HG03159 (cell line): Measurements from ENCODE around the gene KCNAB2.

Experiments used
- ATAC-seq: cut with Tn5 transposase; IDR thresholded peaks from one replicate; pipeline ENCODE4 v1.9.1; 2021; ENCODE audit warnings: mild to moderate bottlenecking, moderate library complexity; ENCODE audit not compliant: unreplicated experiment

KCNAB2 gene

GRCh38 chr1:6029351-6029750 lies 16.3 kb upstream of the KCNAB2 start:
- no peak for ATAC-seq

GRCh38 chr1:6030132-6030531 lies 15.6 kb upstream of the KCNAB2 start:
- no peak for ATAC-seq

GRCh38 chr1:6030547-6031261 lies 15.0 kb upstream of the KCNAB2 start:
- ATAC-seq: no peak

GRCh38 chr1:6033124-6033523 lies 12.6 kb upstream of the KCNAB2 start:
- no peak for ATAC-seq

GRCh38 chr1:6033986-6034749 lies 11.5 kb upstream of the KCNAB2 start:
- ATAC-seq: no peak

GRCh38 chr1:6034750-6035096 lies 11.0 kb upstream of the KCNAB2 start:
- ATAC-seq: no peak

- no peak for ATAC-seq
These were observed 10.4 kb upstream of the KCNAB2 start for GRCh38 chr1:6035303-6035702.

GRCh38 chr1:6035719-6036118 lies 10.0 kb upstream of the KCNAB2 start:
- no peak for ATAC-seq

GRCh38 chr1:6037338-6037762 lies 8.3 kb upstream of the KCNAB2 start:
- ATAC-seq: no peak

GRCh38 chr1:6038603-6039002 lies 7.1 kb upstream of the KCNAB2 start:
- no peak for ATAC-seq

- no peak for ATAC-seq
These were observed 6.7 kb upstream of the KCNAB2 start for GRCh38 chr1:6039031-6039430.

GRCh38 chr1:6040444-6040843 lies 5.2 kb upstream of the KCNAB2 start:
- no peak for ATAC-seq

GRCh38 chr1:6040861-6041415 lies 4.8 kb upstream of the KCNAB2 start:
- ATAC-seq: no peak

GRCh38 chr1:6041432-6042062 lies 4.1 kb upstream of the KCNAB2 start:
- ATAC-seq: no peak

GRCh38 chr1:6043561-6043960 lies 2.1 kb upstream of the KCNAB2 start:
- no peak for ATAC-seq

- ATAC-seq: no peak
These were observed 1.1 kb upstream of the KCNAB2 start for GRCh38 chr1:6044481-6045109.

GRCh38 chr1:6045110-6045502 lies 582 bp upstream of the KCNAB2 start:
- ATAC-seq: no peak

- no peak for ATAC-seq
These were observed 591 bp downstream of the KCNAB2 start for GRCh38 chr1:6046279-6046678.

GRCh38 chr1:6048179-6048867 lies 2.6 kb downstream of the KCNAB2 start:
- ATAC-seq: no peak

GRCh38 chr1:6049419-6049818 lies 3.7 kb downstream of the KCNAB2 start:
- ATAC-seq: no peak

GRCh38 chr1:6051423-6051822 lies 5.7 kb downstream of the KCNAB2 start:
- ATAC-seq: no peak
